Activated naive CD4-positive, alpha-beta T cell treated with anti-CD3 and anti-CD28 coated beads, Interleukin-2, amount 50 U/mL, for 16 hours (primary cell): ENCODE results near the gene PDE6G.
"Not testable (repeated sequence)": the region's sequence is repeated elsewhere in the genome, so short reads cannot be mapped to it uniquely, and the experiment has no call there.

Source experiments
- DNase-seq: peaks from one replicate; pipeline ENCODE4 v3.0.0-alpha.2; 2020

Gene PDE6G

GRCh38 chr17:81621494-81622130, 34.7 kb downstream of the PDE6G start:
- DNase-seq, result no peak

GRCh38 chr17:81618307-81618706, 38.0 kb downstream of the PDE6G start:
- not testable (repeated sequence) for DNase-seq

- DNase-seq, result no peak
These were observed 39.5 kb downstream of the PDE6G start for GRCh38 chr17:81616877-81617276.

GRCh38 chr17:81615401-81615930, 40.9 kb downstream of the PDE6G start:
- DNase-seq, result no peak

GRCh38 chr17:81612172-81612970, 44.0 kb downstream of the PDE6G start:
- DNase-seq, result no peak

- DNase-seq, result no peak
These were observed 46.6 kb downstream of the PDE6G start for GRCh38 chr17:81609541-81610311.

GRCh38 chr17:81608605-81609004, 47.7 kb downstream of the PDE6G start:
- no peak for DNase-seq

- DNase-seq, result no peak
These were observed 48.3 kb downstream of the PDE6G start for GRCh38 chr17:81608082-81608481.

GRCh38 chr17:81607431-81607830, 48.9 kb downstream of the PDE6G start:
- no peak for DNase-seq

GRCh38 chr17:81603846-81604610, 52.3 kb downstream of the PDE6G start:
- no peak for DNase-seq

GRCh38 chr17:81601525-81602120, 54.7 kb downstream of the PDE6G start:
- DNase-seq, result no peak
